ENCODE data around the gene NT5E. TPM values are rescaled to one million over a fixed set of nuclear protein-coding genes. Genes with fewer than 3 reads are reported as not detected.

NT5E gene
- total RNA-seq, 1 experiment from 2014 or later = 84.6 TPM

GRCh38 chr6:85425997-85426396 is 23.9 kb upstream of the NT5E start:
- ChIA-PET CTCF (no interaction called here), POLR2A (ENCODE audit: unreplicated experiment) (no interaction called here)
- BruUV-seq (replicated peaks) = no TSS peak
- H3K9me3 ChIP-seq (ENCODE audit: insufficient read depth, low read depth) = no peaks in the 10 kb centered on the region
- H3K27ac ChIP-seq = no peak overlapping the region
- H3K79me2 ChIP-seq (ENCODE audit: low read depth) = no peaks in the 10 kb centered on the region
- H3K27me3 ChIP-seq (ENCODE audit: insufficient read depth, low read depth) = no peaks in the 10 kb centered on the region
- intact Hi-C loops (cut with micrococcal nuclease; ENCODE audit: unreplicated experiment) = no loop called here
- no peaks in the 10 kb centered on the region for H3F3A ChIP-seq (ENCODE audit: insufficient read depth, low read depth)
- no peak overlapping the region for H3K4me2 ChIP-seq
- no peak overlapping the region for H2AFZ ChIP-seq
- H3K4me3 ChIP-seq = no peak overlapping the region
- no peaks in the 10 kb centered on the region for H3K9me2 ChIP-seq (ENCODE audit: insufficient read depth)
- H3K36me3 ChIP-seq (ENCODE audit: low read depth) = no peaks in the 10 kb centered on the region
- no peak for DNase-seq
- H3K4me1 ChIP-seq (replicated peaks; ENCODE audit: insufficient read depth) = no peaks in the 10 kb centered on the region
- no peaks in the 10 kb centered on the region for H4K20me1 ChIP-seq (ENCODE audit: insufficient read depth)
- TF ChIP-seq EZH2 (IDR thresholded peaks at IDR 0.05; ENCODE audit: low read depth) = no peak
- TF ChIP-seq CTCF (conservative IDR thresholded peaks at IDR 0.05) = no peak

- Histone ChIP-seq H3K4me3 (no peak overlapping the region), H3K36me3 (ENCODE audit: low read depth) (no peaks in the 10 kb centered on the region), H3K9me3 (ENCODE audit: insufficient read depth, low read depth) (no peaks in the 10 kb centered on the region), H4K20me1 (ENCODE audit: insufficient read depth) (no peaks in the 10 kb centered on the region), H3K79me2 (ENCODE audit: low read depth) (no peaks in the 10 kb centered on the region), H3F3A (ENCODE audit: insufficient read depth, low read depth) (no peaks in the 10 kb centered on the region), H3K27ac (no peak overlapping the region), H3K4me1 (replicated peaks; ENCODE audit: insufficient read depth) (no peaks in the 10 kb centered on the region), H3K9me2 (ENCODE audit: insufficient read depth) (no peaks in the 10 kb centered on the region), H3K27me3 (ENCODE audit: insufficient read depth, low read depth) (no peaks in the 10 kb centered on the region), H2AFZ (no peak overlapping the region), H3K4me2 (no peak overlapping the region)
- POLR2A ChIA-PET (ENCODE audit: unreplicated experiment) = no interaction called here
- TF ChIP-seq CTCF (conservative IDR thresholded peaks at IDR 0.05) = no peak
- TF ChIP-seq EZH2 (IDR thresholded peaks at IDR 0.05; ENCODE audit: low read depth) = no peak
- intact Hi-C loops (cut with micrococcal nuclease; ENCODE audit: unreplicated experiment) = no loop called here
- BruUV-seq (replicated peaks) = no TSS peak
- CTCF ChIA-PET = no interaction called here
- DNase-seq = no peak
Observed at GRCh38 chr6:85428486-85428885, 21.4 kb upstream of the NT5E start.

GRCh38 chr6:85429346-85429745 is 20.5 kb upstream of the NT5E start:
- no peaks in the 10 kb centered on the region for H4K20me1 ChIP-seq (ENCODE audit: insufficient read depth)
- H3K27ac ChIP-seq = no peak overlapping the region
- no peaks in the 10 kb centered on the region for H3K79me2 ChIP-seq (ENCODE audit: low read depth)
- no peaks in the 10 kb centered on the region for H3K9me2 ChIP-seq (ENCODE audit: insufficient read depth)
- no peaks in the 10 kb centered on the region for H3K4me1 ChIP-seq (replicated peaks; ENCODE audit: insufficient read depth)
- no peak overlapping the region for H2AFZ ChIP-seq
- DNase-seq = no peak
- H3K4me2 ChIP-seq = no peak overlapping the region
- ChIA-PET POLR2A (ENCODE audit: unreplicated experiment) (no interaction called here), CTCF (no interaction called here)
- intact Hi-C loops (cut with micrococcal nuclease; ENCODE audit: unreplicated experiment) = no loop called here
- H3K4me3 ChIP-seq = no peak overlapping the region
- no peak for TF ChIP-seq EZH2 (IDR thresholded peaks at IDR 0.05; ENCODE audit: low read depth)
- TF ChIP-seq CTCF (conservative IDR thresholded peaks at IDR 0.05) = no peak
- no peaks in the 10 kb centered on the region for H3F3A ChIP-seq (ENCODE audit: insufficient read depth, low read depth)
- H3K9me3 ChIP-seq (ENCODE audit: insufficient read depth, low read depth) = no peaks in the 10 kb centered on the region
- no TSS peak for BruUV-seq (replicated peaks)
- H3K27me3 ChIP-seq (ENCODE audit: insufficient read depth, low read depth) = no peaks in the 10 kb centered on the region
- H3K36me3 ChIP-seq (ENCODE audit: low read depth) = no peaks in the 10 kb centered on the region
